GM12878 (cell line): Measurements from ENCODE around the gene INPP4B. TPM values are rescaled to one million over a fixed set of nuclear protein-coding genes. Genes with fewer than 3 reads are reported as not detected.

Experiments
- ATAC-seq: fragments of 200-7000 bp; cut with Tn5 transposase; 3 replicates; pipeline ENCODE4 v1.9.1; 2020; ENCODE audit warnings: mild to moderate bottlenecking, moderate library complexity
- BruUV-seq: library from RNA; stranded (reverse); fragments of 400-500 nt; replicated peaks from 2 replicates; lab custom pipeline; 2021; lab: Mats Ljungman, UMichigan
- CTCF ChIA-PET: fragments of 300-600 bp; sonication (Branson Sonifier 250); formaldehyde crosslinking; extraction: SDS; loops from one replicate; lab custom pipeline; 2021; ENCODE audit warnings: inconsistent platforms; lab: Yijun Ruan, JAX
- POLR2A ChIA-PET: fragments of 350-600 bp; formaldehyde crosslinking; extraction: SDS; loops from one replicate; lab custom pipeline; 2021; ENCODE audit warnings: inconsistent platforms; lab: Charles Lee
- RAD21 ChIA-PET: fragments of 300-600 bp; sonication (Branson Sonifier 250); formaldehyde crosslinking; loops from one replicate; lab custom pipeline; 2023; ENCODE audit warnings: antibody characterized with exemption; ENCODE audit not compliant: unreplicated experiment; lab: Charles Lee
- SMC1A ChIA-PET: fragments of 300-600 bp; sonication (Branson Sonifier 250); formaldehyde crosslinking; loops from one replicate; lab custom pipeline; 2023; ENCODE audit not compliant: unreplicated experiment, uncharacterized antibody; lab: Charles Lee
- DNase-seq: peaks from one replicate; pipeline ENCODE4 v3.0.0-alpha.2; 2011; ENCODE audit warnings: low read depth, low spot score
- FAIRE-seq: peaks from 3 replicates; lab custom pipeline; 2011; peaks lifted over from hg19 to GRCh38; lab: Jason Lieb, UNC
- H2AFZ ChIP-seq: 2 replicates; pipeline ENCODE4 v1.6.0; 2011; ENCODE audit warnings: low read depth, low read length, control low read depth; ENCODE audit not compliant: control insufficient read depth
- H3K27ac ChIP-seq: 2 replicates; pipeline ENCODE4 v1.5.1; 2011; ENCODE audit warnings: control low read depth; ENCODE audit not compliant: control insufficient read depth, insufficient read depth
- H3K27me3 ChIP-seq, 2 experiments: replicated peaks in 1 of 2; 2 replicates each; pipeline versions ENCODE4 v1.6.0 to v1.6.1; 2011; ENCODE audit warnings: low read length in 1 of 2; ENCODE audit not compliant: control insufficient read depth in 2 of 2, insufficient read depth in 2 of 2
- H3K36me3 ChIP-seq, 2 experiments: 2 replicates each; pipeline ENCODE4 v1.5.1; 2011; ENCODE audit warnings: low read length in 1 of 2; ENCODE audit not compliant: control insufficient read depth in 2 of 2, insufficient read depth in 2 of 2
- H3K4me1 ChIP-seq: 2 replicates; pipeline ENCODE4 v1.6.1; 2011; ENCODE audit warnings: mild to moderate bottlenecking, low read length, moderate library complexity, mixed read lengths; ENCODE audit not compliant: control insufficient read depth, insufficient read depth
- H3K4me2 ChIP-seq: 2 replicates; pipeline ENCODE4 v1.6.0; 2011; ENCODE audit warnings: control low read depth; ENCODE audit not compliant: control insufficient read depth, insufficient read depth
- H3K4me3 ChIP-seq: fragments of 200-600 bp; sonication (generic); 2 replicates; pipeline ENCODE4 v1.5.1; 2016
- H3K79me2 ChIP-seq: 2 replicates; pipeline ENCODE4 v1.6.0; 2011; ENCODE audit warnings: low read length; ENCODE audit not compliant: control insufficient read depth, insufficient read depth
- H3K9ac ChIP-seq: 2 replicates; pipeline ENCODE4 v1.8.0; 2011; ENCODE audit warnings: low read length, control low read depth, mixed read lengths; ENCODE audit not compliant: control insufficient read depth, insufficient read depth
- H3K9me3 ChIP-seq: replicated peaks from 3 replicates; pipeline ENCODE4 v1.5.1; 2011; ENCODE audit warnings: mild to moderate bottlenecking, low read length; ENCODE audit not compliant: control insufficient read depth, insufficient read depth
- H4K20me1 ChIP-seq: 2 replicates; pipeline ENCODE4 v1.6.0; 2011; ENCODE audit not compliant: control insufficient read depth, insufficient read depth
- ETV6 ChIP-seq, 2 experiments: fragments of 450-650 bp in 1 of 2; IDR thresholded peaks in 1 of 2; conservative IDR thresholded peaks in 1 of 2; 2 replicates each; pipeline ENCODE4 v1.6.1; 2014; ENCODE audit warnings: antibody characterized with exemption in 1 of 2, borderline replicate concordance in 1 of 2, low read depth in 1 of 2, mild to moderate bottlenecking in 1 of 2, moderate library complexity in 1 of 2
- IKZF1 ChIP-seq: fragments of 450-650 bp; conservative IDR thresholded peaks from 2 replicates; pipeline ENCODE4 v1.6.1; 2017; ENCODE audit warnings: antibody characterized with exemption, mild to moderate bottlenecking
- NFXL1 ChIP-seq: fragments of 450-650 bp; IDR thresholded peaks from 2 replicates; pipeline ENCODE4 v1.6.1; 2017; ENCODE audit warnings: antibody characterized with exemption, mild to moderate bottlenecking, borderline replicate concordance
- NFYA ChIP-seq: IDR thresholded peaks from 2 replicates; pipeline ENCODE4 v1.6.1; 2011; ENCODE audit warnings: low read depth, mild to moderate bottlenecking, low read length, improper control_type of control experiment, borderline replicate concordance
- NRF1 ChIP-seq: conservative IDR thresholded peaks from 2 replicates; pipeline ENCODE4 v1.6.1; 2011; ENCODE audit warnings: mild to moderate bottlenecking, low read depth, low read length, improper control_type of control experiment
- RELB ChIP-seq: fragments of 450-650 bp; IDR thresholded peaks from 2 replicates; pipeline ENCODE4 v1.6.1; 2017; ENCODE audit warnings: low read depth, mild to moderate bottlenecking, moderate library complexity
- SMARCA5 ChIP-seq: fragments of 450-650 bp; IDR thresholded peaks from 2 replicates; pipeline ENCODE4 v1.6.1; 2017; ENCODE audit warnings: mild to moderate bottlenecking
- SMC3 ChIP-seq: IDR thresholded peaks from 2 replicates; pipeline ENCODE4 v1.6.1; 2011; ENCODE audit warnings: low read length, improper control_type of control experiment, borderline replicate concordance
- SP1 ChIP-seq: IDR thresholded peaks from one replicate; pipeline ENCODE4 v1.6.1; 2011; ENCODE audit warnings: low read depth, low read length
- SPI1 ChIP-seq: IDR thresholded peaks from 2 replicates; pipeline ENCODE4 v1.6.1; 2011; ENCODE audit warnings: low read depth, mild to moderate bottlenecking, low read length, moderate library complexity, borderline replicate concordance; ENCODE audit not compliant: insufficient read depth
- WRNIP1 ChIP-seq: IDR thresholded peaks from 2 replicates; pipeline ENCODE4 v1.6.1; 2011; ENCODE audit warnings: low read depth, low read length, improper control_type of control experiment, borderline replicate concordance
- ZNF24 ChIP-seq: fragments of 450-650 bp; IDR thresholded peaks from 2 replicates; pipeline ENCODE4 v1.6.1; 2017; ENCODE audit warnings: antibody characterized with exemption, mild to moderate bottlenecking
- ZNF384 ChIP-seq: IDR thresholded peaks from 2 replicates; pipeline ENCODE4 v1.6.1; 2012; ENCODE audit warnings: low read depth, mild to moderate bottlenecking, low read length, improper control_type of control experiment, borderline replicate concordance
- ZNF622 ChIP-seq: fragments of 450-650 bp; IDR thresholded peaks from 2 replicates; pipeline ENCODE4 v1.6.1; 2017; ENCODE audit warnings: mild to moderate bottlenecking, inconsistent platforms
- WGBS: methylation state at CpG from one replicate; pipeline ENCODE4 v1.1.6; 2016; ENCODE audit warnings: low lambda C conversion rate; ENCODE audit not compliant: insufficient replicate concordance, insufficient coverage; ENCODE audit errors: missing lambda C conversion rate; 5-methylcytosine and 5-hydroxymethylcytosine counted together
- in situ Hi-C: fragments of 300-500 bp; cut with MboI; formaldehyde crosslinking; loops from 9 replicates; pipeline ENCODE4 v1.14.3; 2018; ENCODE audit warnings: mixed read lengths
- intact Hi-C: fragments of 100-400 bp; cut with micrococcal nuclease; formaldehyde crosslinking; loops from one replicate; pipeline ENCODE4 v1.14.2; 2022; ENCODE audit not compliant: unreplicated experiment
- polyA plus RNA-seq, 11 experiments: library from polyadenylated mRNA; depleted of rRNA in 4 of 11; unstranded in 6 of 11; stranded (reverse) in 5 of 11; fragments of >200 nt; fragmentation: Nextera tagmentation in 4 of 11; fragmentation: Illumina TruSeq in 1 of 11; extraction: Ambion mirVana in 4 of 11; extraction: Trizol in 1 of 11; gene quantifications; 1 replicate in 1 of 11; 2 replicates in 10 of 11; pipeline versions ENCODE4 v1.2.1 to v1.2.3, GENCODE V29; 2011 to 2016; ENCODE audit warnings: inconsistent platforms in 2 of 11, missing spikeins in 2 of 11, low read depth in 1 of 11
- total RNA-seq, 4 experiments: library from RNA; depleted of rRNA in 3 of 4; stranded (reverse); fragments of >200 nt in 3 of 4; fragmentation: Illumina TruSeq in 1 of 4; extraction: Trizol in 1 of 4; gene quantifications; 2 replicates each; pipeline versions ENCODE4 v1.2.1 to v1.2.3, GENCODE V29; 2013 to 2021

Gene INPP4B
- total and polyA plus RNA-seq, 10 of the 15 experiments (the other 5 are each of a cell fraction or from before 2014, with no cell fraction given): 0.53 to 11.2 (median 0.95) TPM

- TF ChIP-seq RELB: peak; percentile 89
- TF ChIP-seq NFYA: no peak
- no peak for TF ChIP-seq SMC3
- no peak for TF ChIP-seq ZNF622
- no peak for TF ChIP-seq SP1
- TF ChIP-seq WRNIP1: no peak
- TF ChIP-seq NRF1: no peak
- TF ChIP-seq NFXL1: no peak
- TF ChIP-seq ETV6 (conservative IDR thresholded peaks at IDR 0.05 in 1 of 2, IDR thresholded peaks at IDR 0.05 in 1 of 2; ENCODE audit: borderline replicate concordance in 1 of 2, low read depth in 1 of 2): peak in 1 of 2 experiments; percentile 69; a peak in 2 of 4 replicates
These were observed 440.9 kb downstream of the INPP4B start (continued) for GRCh38 chr4:142405021-142405694.

- H2AFZ ChIP-seq: no peak overlapping the region
- BruUV-seq: no TSS peak
- no peaks in the 10 kb centered on the region for H3K36me3 ChIP-seq
- intact Hi-C loops: loop anchor here (5.0 kb wide), 2 partner anchors 148 to 163 kb away; no protein-coding TSS in a partner anchor
- no peaks in the 10 kb centered on the region for H3K79me2 ChIP-seq
- RAD21 ChIA-PET: interaction anchor here (0.6 to 9.6 kb wide), 8 partner anchors 26 to 165 kb away, joined by 3 to 60 read pairs (median 15); no protein-coding TSS in a partner anchor
- no peak overlapping the region for H3K4me3 ChIP-seq
- no peak overlapping the region for H3K9ac ChIP-seq
- H3K27me3 ChIP-seq: no peaks in the 10 kb centered on the region
- in situ Hi-C loops: no loop called here
- FAIRE-seq (no peak), DNase-seq (no peak), ATAC-seq (peak; percentile 5)
- peak; percentile 23; the same call in 1 of the 2 replicates for TF ChIP-seq RELB
- no peak for TF ChIP-seq ZNF384
- no peak for TF ChIP-seq NFYA
- peak; percentile 14; the same call in 1 of the 2 replicates for TF ChIP-seq SPI1
- TF ChIP-seq IKZF1: peak; percentile 36; the same call in 1 of the 2 replicates
- TF ChIP-seq ZNF24: peak; percentile 72
- TF ChIP-seq SMARCA5: 0 out of 2 replicates have a peak, but pooled peaks have one; percentile 22
- H3K4me1 ChIP-seq: no peaks in the 10 kb centered on the region; the same call in 1 of the 2 replicates
- H3K27ac ChIP-seq: no peak overlapping the region
- H3K4me2 ChIP-seq: no peak overlapping the region
- 68% methylated on average over 3 of the region's 3 CpGs for WGBS
- SMC1A ChIA-PET: interaction anchor here (1.3 to 6.7 kb wide), 10 partner anchors 10 to 170 kb away, joined by 3 to 55 read pairs (median 11); no protein-coding TSS in a partner anchor
- no peaks in the 10 kb centered on the region for H3K9me3 ChIP-seq
- POLR2A ChIA-PET: interaction anchor here (0.9 to 5.2 kb wide), 4 partner anchors 28 to 164 kb away, joined by 3 to 29 read pairs (median 3); no protein-coding TSS in a partner anchor
- CTCF ChIA-PET: interaction anchor here (1.3 to 14.5 kb wide), 5 partner anchors 17 to 164 kb away, joined by 3 to 135 read pairs (median 5); no protein-coding TSS in a partner anchor
- no peaks in the 10 kb centered on the region for H4K20me1 ChIP-seq
These were observed 441.9 kb downstream of the INPP4B start for GRCh38 chr4:142404191-142404611.
